Panc1 (cell line): ENCODE measurements around the gene CANT1. TPM values are rescaled to one million over a fixed set of nuclear protein-coding genes. Genes with fewer than 3 reads are reported as not detected.

Experiments
- ATAC-seq: fragments of 200-7000 bp; cut with Tn5 transposase; 2 replicates; pipeline ENCODE4 v1.9.1; 2020; ENCODE audit warnings: mild to moderate bottlenecking, moderate library complexity
- BruUV-seq: library from RNA; stranded (reverse); fragments of 400-500 nt; replicated peaks from 2 replicates; lab custom pipeline; 2021; lab: Mats Ljungman, UMichigan
- CTCF ChIA-PET: fragments of 300-600 bp; sonication (Branson Sonifier 250); formaldehyde crosslinking; loops from one replicate; lab custom pipeline; 2022; ENCODE audit warnings: antibody characterized with exemption; lab: Charles Lee
- POLR2A ChIA-PET: fragments of 300-600 bp; sonication (Branson Sonifier 250); formaldehyde crosslinking; loops from one replicate; lab custom pipeline; 2022; ENCODE audit warnings: antibody characterized with exemption; lab: Charles Lee
- DNase-seq: peaks from one replicate; pipeline ENCODE4 v3.0.0-alpha.2; 2010; ENCODE audit warnings: low read depth, low spot score
- H3K27ac ChIP-seq: 2 replicates; pipeline ENCODE4 v1.5.1; 2011; ENCODE audit warnings: mild to moderate bottlenecking, low read length, inconsistent platforms
- H3K27me3 ChIP-seq: fragments of 200-500 bp; sonication (Bioruptor generic); 2 replicates; pipeline ENCODE4 v1.6.0; 2014; ENCODE audit warnings: low read length, inconsistent platforms; ENCODE audit not compliant: control insufficient read depth, insufficient read depth
- H3K36me3 ChIP-seq: fragments of 200-500 bp; sonication (Bioruptor generic); 2 replicates; pipeline ENCODE4 v1.5.1; 2014; ENCODE audit warnings: inconsistent platforms, mild to moderate bottlenecking, low read length, moderate library complexity; ENCODE audit not compliant: control insufficient read depth, insufficient read depth
- H3K4me1 ChIP-seq: 2 replicates; pipeline ENCODE4 v1.5.1; 2011; ENCODE audit warnings: inconsistent platforms, mild to moderate bottlenecking, low read length, moderate library complexity; ENCODE audit not compliant: control insufficient read depth, insufficient read depth
- H3K4me3 ChIP-seq, 2 experiments: 2 replicates each; pipeline ENCODE4 v1.5.1; 2011 to 2012; ENCODE audit warnings: low read depth in 2 of 2, low read length in 2 of 2, mild to moderate bottlenecking in 2 of 2, inconsistent platforms in 1 of 2, moderate library complexity in 1 of 2
- H3K9me3 ChIP-seq: fragments of 200-500 bp; sonication (Bioruptor generic); 2 replicates; pipeline ENCODE4 v1.5.1; 2014; ENCODE audit warnings: low read depth, mild to moderate bottlenecking, inconsistent platforms, low read length, moderate library complexity; ENCODE audit not compliant: control insufficient read depth, insufficient read depth
- CTCF ChIP-seq: fragments of 450-650 bp; IDR thresholded peaks from 2 replicates; pipeline ENCODE4 v1.5.1; 2017; ENCODE audit warnings: mild to moderate bottlenecking
- POLR2AphosphoS5 ChIP-seq: IDR thresholded peaks from 2 replicates; pipeline ENCODE4 v1.6.1; 2012; ENCODE audit warnings: mild to moderate bottlenecking, low read depth, low read length, moderate library complexity
- REST ChIP-seq, 2 experiments: IDR thresholded peaks; 2 replicates each; pipeline ENCODE4 v1.6.1; 2011 to 2012; ENCODE audit warnings: low read depth in 2 of 2, control low read depth in 1 of 2, low read length in 1 of 2, mild to moderate bottlenecking in 1 of 2, moderate library complexity in 1 of 2; ENCODE audit not compliant: insufficient read depth in 1 of 2
- SIN3A ChIP-seq: IDR thresholded peaks from 2 replicates; pipeline ENCODE4 v1.6.1; 2012; ENCODE audit warnings: low read depth, mild to moderate bottlenecking, low read length, moderate library complexity, borderline replicate concordance; ENCODE audit not compliant: insufficient read depth
- TCF7L2 ChIP-seq: IDR thresholded peaks from 2 replicates; pipeline ENCODE4 v1.6.1; 2011; ENCODE audit warnings: mild to moderate bottlenecking, low read depth, low read length, inconsistent platforms
- in situ Hi-C: cut with HindIII; loops from 2 replicates; pipeline ENCODE4 v1.10.0; 2016; ENCODE audit warnings: low sequenced_read_pairs, low pct_unique_long_range_greater_than_20kb
- intact Hi-C: fragments of 100-400 bp; cut with micrococcal nuclease; formaldehyde crosslinking; loops from one replicate; pipeline ENCODE4 v1.10.0; 2022; ENCODE audit not compliant: unreplicated experiment
- total RNA-seq: library from RNA; stranded (reverse); gene quantifications from one replicate; pipeline ENCODE4 v1.2.1, GENCODE V29; 2021; ENCODE audit not compliant: unreplicated experiment

The CANT1 gene
- total RNA-seq, 1 experiment from 2014 or later: 160 TPM

GRCh38 chr17:79011451-79012147 is 2.0 kb upstream of the CANT1 start:
- peaks cover 24% of the 10 kb centered on the region for H3K4me1 ChIP-seq
- H3K9me3 ChIP-seq: peaks cover 17% of the 10 kb centered on the region; the same call in 1 of the 2 replicates
- H3K36me3 ChIP-seq: peaks cover 9% of the 10 kb centered on the region; the same call in 1 of the 2 replicates
- intact Hi-C loops: no loop called here
- in situ Hi-C loops: no loop called here
- POLR2A ChIA-PET: no interaction called here
- CTCF ChIA-PET: no interaction called here
- no peak overlapping the region for H3K4me3 ChIP-seq
- DNase-seq (no peak), ATAC-seq (no peak)
- no TSS peak for BruUV-seq
- no peak overlapping the region for H3K27ac ChIP-seq
- no peaks in the 10 kb centered on the region for H3K27me3 ChIP-seq
- TF ChIP-seq POLR2AphosphoS5 (no peak), REST (IDR thresholded peaks at IDR 0.05; ENCODE audit: insufficient read depth in 1 of 2, low read depth in 2 of 2, low read length in 1 of 2) (no peak), TCF7L2 (no peak), SIN3A (no peak), CTCF (no peak)

- Histone ChIP-seq H3K9me3 (peaks cover 14% of the 10 kb centered on the region; the same call in 1 of the 2 replicates), H3K27me3 (no peaks in the 10 kb centered on the region), H3K36me3 (peaks cover 9% of the 10 kb centered on the region; the same call in 1 of the 2 replicates), H3K4me1 (peaks cover 37% of the 10 kb centered on the region), H3K27ac (peak overlapping the region; percentile 76), H3K4me3 (peak overlapping the region; percentile 51 to 99)
- ChIA-PET POLR2A (no interaction called here), CTCF (no interaction called here)
- BruUV-seq: no TSS peak
- TF ChIP-seq POLR2AphosphoS5: no peak
- TF ChIP-seq SIN3A: no peak
- no peak for TF ChIP-seq TCF7L2
- no peak for TF ChIP-seq REST (IDR thresholded peaks at IDR 0.05; ENCODE audit: insufficient read depth in 1 of 2, low read depth in 2 of 2, low read length in 1 of 2)
- TF ChIP-seq CTCF: no peak
- DNase-seq: no peak
- in situ Hi-C loops: no loop called here
- intact Hi-C loops: no loop called here
- no peak for ATAC-seq
These were observed 711 bp upstream of the CANT1 start for GRCh38 chr17:79010304-79010646.
